OCI-LY1 (cell line): ENCODE data around the gene SFTPB.

ENCODE experiments used
- EZH2 ChIP-seq: fragments of 200-600 bp; sonication (generic), shearing (Covaris generic); IDR thresholded peaks from 2 replicates; pipeline ENCODE4 v1.8.0; 2017; ENCODE audit warnings: borderline replicate concordance, mixed run types, mild to moderate bottlenecking, antibody characterized with exemption, low read length, moderate library complexity, mixed read lengths
- TF ChIP-seq, protein P1 (sequence below): fragments of 200-600 bp; sonication (generic), shearing (Covaris generic); IDR thresholded peaks from 2 replicates; pipeline ENCODE4 v1.5.1; 2017; ENCODE audit warnings: mild to moderate bottlenecking, antibody characterized with exemption, low read length, moderate library complexity, mixed read lengths

DNA sequence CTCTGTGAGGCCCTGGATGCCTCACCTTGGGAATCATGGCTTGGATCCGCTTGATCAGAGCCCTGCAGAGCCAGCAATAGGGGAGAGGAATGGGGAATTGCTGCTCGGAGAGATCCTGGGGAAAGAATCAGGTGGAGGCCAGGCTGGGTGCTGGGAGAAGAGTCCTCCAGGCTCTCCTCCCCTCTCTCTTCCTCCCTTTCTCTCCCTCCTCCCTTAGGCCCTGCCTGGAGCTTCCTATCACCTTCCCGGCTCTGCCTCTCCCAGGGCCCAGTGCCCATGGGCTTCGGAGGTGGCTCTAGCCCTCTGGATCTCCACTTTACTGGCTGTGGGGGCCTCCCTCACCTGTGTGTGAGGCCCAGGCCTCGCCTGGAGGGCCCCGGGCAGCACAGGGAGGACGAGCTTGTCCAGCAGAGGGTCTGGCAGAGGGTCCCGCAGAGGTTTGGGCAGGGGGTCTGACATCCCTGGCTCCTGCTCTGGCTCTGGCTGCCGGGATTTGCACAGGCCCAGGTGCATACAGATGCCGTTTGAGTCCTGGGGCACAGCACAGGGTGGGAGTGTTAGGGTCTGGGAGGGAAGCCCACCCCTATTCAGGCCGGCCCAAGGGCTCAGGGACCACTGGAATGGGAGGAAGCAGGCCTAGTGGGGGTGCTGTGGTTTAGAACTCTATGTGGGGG lies 2.6 kb downstream of the SFTPB start:
- TF ChIP-seq, protein P1, sequence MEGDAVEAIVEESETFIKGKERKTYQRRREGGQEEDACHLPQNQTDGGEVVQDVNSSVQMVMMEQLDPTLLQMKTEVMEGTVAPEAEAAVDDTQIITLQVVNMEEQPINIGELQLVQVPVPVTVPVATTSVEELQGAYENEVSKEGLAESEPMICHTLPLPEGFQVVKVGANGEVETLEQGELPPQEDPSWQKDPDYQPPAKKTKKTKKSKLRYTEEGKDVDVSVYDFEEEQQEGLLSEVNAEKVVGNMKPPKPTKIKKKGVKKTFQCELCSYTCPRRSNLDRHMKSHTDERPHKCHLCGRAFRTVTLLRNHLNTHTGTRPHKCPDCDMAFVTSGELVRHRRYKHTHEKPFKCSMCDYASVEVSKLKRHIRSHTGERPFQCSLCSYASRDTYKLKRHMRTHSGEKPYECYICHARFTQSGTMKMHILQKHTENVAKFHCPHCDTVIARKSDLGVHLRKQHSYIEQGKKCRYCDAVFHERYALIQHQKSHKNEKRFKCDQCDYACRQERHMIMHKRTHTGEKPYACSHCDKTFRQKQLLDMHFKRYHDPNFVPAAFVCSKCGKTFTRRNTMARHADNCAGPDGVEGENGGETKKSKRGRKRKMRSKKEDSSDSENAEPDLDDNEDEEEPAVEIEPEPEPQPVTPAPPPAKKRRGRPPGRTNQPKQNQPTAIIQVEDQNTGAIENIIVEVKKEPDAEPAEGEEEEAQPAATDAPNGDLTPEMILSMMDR, result no peak
- TF ChIP-seq EZH2, result no peak
